Smooth muscle cell (in vitro differentiated cells): ENCODE measurements around the gene DCANP1. TPM values are rescaled to one million over a fixed set of nuclear protein-coding genes. Genes with fewer than 3 reads are reported as not detected.

ENCODE experiments used
- DNase-seq: peaks from one replicate; lab custom pipeline; 2025; ENCODE audit not compliant: unreplicated experiment; lab: John Stamatoyannopoulos, UW
- H2AFZ ChIP-seq: fragments of 200-600 bp; sonication (generic); 2 replicates; pipeline ENCODE4 v1.6.0; 2016; ENCODE audit warnings: antibody characterized with exemption, low read depth, mild to moderate bottlenecking
- H3F3A ChIP-seq: fragments of 200-600 bp; sonication (generic); 2 replicates; pipeline ENCODE4 v1.6.0; 2017; ENCODE audit warnings: antibody characterized with exemption, low read depth
- H3K27ac ChIP-seq: fragments of 200-600 bp; sonication (generic); 2 replicates; pipeline ENCODE4 v1.5.1; 2016; ENCODE audit warnings: low read depth, mild to moderate bottlenecking
- H3K27me3 ChIP-seq: fragments of 200-600 bp; sonication (generic); 2 replicates; pipeline ENCODE4 v1.6.1; 2016; ENCODE audit warnings: low read depth, mild to moderate bottlenecking
- H3K36me3 ChIP-seq: fragments of 200-600 bp; sonication (generic); 2 replicates; pipeline ENCODE4 v1.5.1; 2016; ENCODE audit warnings: low read depth
- H3K4me1 ChIP-seq: fragments of 200-600 bp; sonication (generic); 2 replicates; pipeline ENCODE4 v1.5.1; 2016; ENCODE audit warnings: low read depth
- H3K4me2 ChIP-seq: fragments of 200-600 bp; sonication (generic); 2 replicates; pipeline ENCODE4 v1.6.0; 2016; ENCODE audit warnings: mild to moderate bottlenecking
- H3K4me3 ChIP-seq: fragments of 200-600 bp; sonication (generic); 2 replicates; pipeline ENCODE4 v1.5.1; 2016; ENCODE audit warnings: mild to moderate bottlenecking
- H3K79me2 ChIP-seq: fragments of 200-600 bp; sonication (generic); 2 replicates; pipeline ENCODE4 v1.6.0; 2016; ENCODE audit warnings: low read depth, mild to moderate bottlenecking
- H3K9ac ChIP-seq: fragments of 200-600 bp; sonication (generic); 2 replicates; pipeline ENCODE4 v1.6.0; 2016; ENCODE audit warnings: low read depth
- H3K9me3 ChIP-seq: fragments of 200-600 bp; sonication (generic); replicated peaks from 2 replicates; pipeline ENCODE4 v1.5.1; 2016; ENCODE audit warnings: low read depth
- H4K20me1 ChIP-seq: fragments of 200-600 bp; sonication (generic); 2 replicates; pipeline ENCODE4 v1.6.0; 2016; ENCODE audit warnings: low read depth
- CTCF ChIP-seq: fragments of 200-600 bp; sonication (generic); IDR thresholded peaks from 2 replicates; pipeline ENCODE4 v1.5.1; 2017; ENCODE audit warnings: borderline replicate concordance, mild to moderate bottlenecking, antibody characterized with exemption; ENCODE audit not compliant: insufficient read depth, poor library complexity, severe bottlenecking
- WGBS: methylation state at CpG from one replicate; pipeline ENCODE4 v1.1.7; 2016; ENCODE audit warnings: low lambda C conversion rate; 5-methylcytosine and 5-hydroxymethylcytosine counted together
- polyA plus RNA-seq: library from polyadenylated mRNA; unstranded; fragments of >200 nt; fragmentation: Nextera tagmentation; extraction: Ambion mirVana; gene quantifications from 2 replicates; pipeline ENCODE4 v1.2.1, GENCODE V29; 2016
- total RNA-seq: library from RNA; depleted of rRNA; stranded (reverse); fragments of >200 nt; gene quantifications from 2 replicates; pipeline ENCODE4 v1.2.3, GENCODE V29; 2014

Gene DCANP1
- total and polyA plus RNA-seq, 2 experiments from 2014 or later: not detected

GRCh38 chr5:135492319-135492626 is 45.1 kb upstream of the DCANP1 start:
- H3K9ac ChIP-seq: no peak overlapping the region
- H3K4me3 ChIP-seq: no peak overlapping the region
- H3K27me3 ChIP-seq: peaks cover 62% of the 10 kb centered on the region
- H3K36me3 ChIP-seq: no peaks in the 10 kb centered on the region
- H3K4me1 ChIP-seq: peaks cover 42% of the 10 kb centered on the region
- no peaks in the 10 kb centered on the region for H3K79me2 ChIP-seq
- DNase-seq: no peak
- no peak for TF ChIP-seq CTCF
- no peaks in the 10 kb centered on the region for H4K20me1 ChIP-seq
- H3K4me2 ChIP-seq: no peak overlapping the region
- H2AFZ ChIP-seq: no peak overlapping the region
- no peak overlapping the region for H3K27ac ChIP-seq
- H3F3A ChIP-seq: peaks cover 18% of the 10 kb centered on the region
- 58% methylated on average over 3 of the region's 3 CpGs for WGBS
- no peaks in the 10 kb centered on the region for H3K9me3 ChIP-seq

DNA sequence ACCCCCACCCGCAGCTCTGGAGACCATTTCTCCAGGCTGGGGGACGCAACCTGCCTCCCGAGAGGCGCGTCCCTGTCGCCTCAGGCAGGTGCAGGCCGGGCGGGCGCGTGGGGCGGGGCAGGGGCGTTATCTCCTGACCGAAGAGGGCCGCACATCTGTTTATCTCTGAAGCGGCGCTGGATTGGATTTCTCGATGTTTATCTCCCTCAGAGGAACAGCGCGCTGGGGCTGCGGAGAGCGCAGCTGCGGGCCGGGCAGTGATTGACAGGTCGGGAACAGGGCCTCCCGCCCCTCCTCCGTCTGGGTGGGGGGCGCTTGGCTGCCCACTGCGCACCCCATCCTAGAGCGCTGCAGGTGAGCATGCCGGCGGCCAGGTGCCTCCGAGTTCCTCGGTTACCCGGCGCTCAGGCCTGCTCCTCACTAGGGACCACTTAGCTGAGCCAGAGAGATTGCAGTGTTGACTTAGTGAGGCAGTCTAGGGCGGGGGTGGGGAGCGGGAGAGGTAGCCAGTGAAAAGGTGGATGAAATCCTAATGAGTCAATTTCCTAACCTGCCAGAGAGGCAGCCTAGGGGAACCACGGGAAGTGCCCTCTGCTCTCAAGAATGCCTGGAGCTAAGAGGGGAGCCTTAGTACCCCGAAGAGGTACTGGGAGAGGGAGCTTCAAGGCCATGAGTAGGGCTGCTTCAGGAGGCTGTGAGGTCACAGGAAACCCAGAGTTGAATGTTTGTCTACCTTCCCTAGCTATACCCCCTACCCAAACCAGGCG is 44.6 kb upstream of the DCANP1 start:
- Histone ChIP-seq H3K9me3 (no peaks in the 10 kb centered on the region), H3K9ac (no peak overlapping the region), H3K4me1 (peaks cover 42% of the 10 kb centered on the region), H3K36me3 (no peaks in the 10 kb centered on the region), H3K27ac (no peak overlapping the region), H3K27me3 (peaks cover 62% of the 10 kb centered on the region), H3K4me2 (no peak overlapping the region), H3F3A (peaks cover 18% of the 10 kb centered on the region), H3K79me2 (no peaks in the 10 kb centered on the region), H3K4me3 (no peak overlapping the region), H2AFZ (no peak overlapping the region), H4K20me1 (no peaks in the 10 kb centered on the region)
- DNase-seq: no peak
- TF ChIP-seq CTCF: no peak
- 9% methylated on average over 36 of the region's 40 CpGs for WGBS

GRCh38 chr5:135491038-135491551 is 43.9 kb upstream of the DCANP1 start:
- H4K20me1 ChIP-seq: no peaks in the 10 kb centered on the region
- no peak for DNase-seq
- peaks cover 18% of the 10 kb centered on the region for H3F3A ChIP-seq
- H3K36me3 ChIP-seq: no peaks in the 10 kb centered on the region
- no peak overlapping the region for H3K4me3 ChIP-seq
- WGBS: 18% methylated on average over 14 of the region's 14 CpGs
- H3K4me1 ChIP-seq: peaks cover 42% of the 10 kb centered on the region
- TF ChIP-seq CTCF: no peak
- peaks cover 56% of the 10 kb centered on the region for H3K27me3 ChIP-seq
- no peak overlapping the region for H3K9ac ChIP-seq
- H3K4me2 ChIP-seq: no peak overlapping the region
- no peak overlapping the region for H2AFZ ChIP-seq
- H3K27ac ChIP-seq: no peak overlapping the region
- no peaks in the 10 kb centered on the region for H3K79me2 ChIP-seq
- H3K9me3 ChIP-seq: no peaks in the 10 kb centered on the region
